GM18909 (cell line): Measurements from ENCODE around the gene GPR148.

Experiments used
- ATAC-seq: cut with Tn5 transposase; IDR thresholded peaks from one replicate; pipeline ENCODE4 v1.9.1; 2021; ENCODE audit warnings: mild to moderate bottlenecking; ENCODE audit not compliant: unreplicated experiment, poor library complexity

Gene GPR148

DNA sequence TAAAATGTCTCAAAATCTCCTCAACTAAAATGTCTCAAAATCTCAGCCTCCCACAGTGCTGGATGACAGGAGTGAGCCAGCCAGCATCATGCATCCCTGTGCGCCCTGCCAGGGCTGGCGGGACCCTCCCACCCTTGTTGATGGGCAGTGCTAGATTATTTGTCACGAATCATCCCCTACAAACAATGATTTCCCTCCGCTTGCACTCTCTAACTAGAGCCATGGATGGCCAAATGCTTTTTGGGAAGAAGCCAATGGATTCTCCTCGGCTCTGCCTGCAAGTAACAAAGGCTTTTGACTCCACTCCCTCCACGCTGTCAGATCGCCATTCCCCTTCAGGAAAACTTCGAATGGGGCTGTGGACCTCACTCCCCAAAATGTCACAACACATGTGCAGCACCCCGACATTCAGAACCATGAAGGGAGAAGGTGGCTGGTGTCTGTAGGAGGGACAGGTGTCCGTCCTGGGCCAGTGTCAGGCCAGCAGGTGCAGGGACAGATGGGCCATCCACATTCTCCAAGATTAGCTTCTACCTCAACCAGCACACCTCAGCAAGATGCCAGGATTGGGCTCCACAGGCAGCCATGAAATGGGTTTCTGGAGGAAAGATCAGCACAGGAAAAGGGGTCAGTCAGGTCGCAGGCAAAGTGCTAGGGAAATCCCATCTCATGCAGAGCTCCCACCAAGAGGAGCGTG lies 38.0 kb downstream of the GPR148 start:
- no peak for ATAC-seq

DNA sequence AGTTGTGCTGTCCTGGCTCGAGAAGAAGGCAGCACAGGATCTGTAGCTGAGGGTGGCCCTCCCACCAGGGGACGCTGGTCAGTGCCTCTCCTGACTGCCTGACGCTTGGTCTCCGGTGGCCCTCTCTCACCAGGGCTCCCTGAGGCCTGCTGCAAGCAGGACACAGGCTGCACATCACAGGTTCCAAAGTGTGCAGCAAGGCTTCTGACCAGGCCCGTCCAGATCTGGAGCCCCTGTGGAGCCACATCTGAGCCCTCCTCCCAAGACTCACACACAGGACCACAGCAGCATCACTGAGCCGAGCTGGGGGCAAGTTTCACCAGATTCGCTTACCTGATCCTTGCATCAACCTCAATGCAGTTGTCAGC lies 38.5 kb downstream of the GPR148 start:
- ATAC-seq, result no peak

- ATAC-seq, result no peak
Measured at GRCh38 chr2:130768191-130768855, 39.5 kb downstream of the GPR148 start.

GRCh38 chr2:130769343-130769907 lies 40.6 kb downstream of the GPR148 start:
- no peak for ATAC-seq

GRCh38 chr2:130776550-130776949 lies 47.7 kb downstream of the GPR148 start:
- no peak for ATAC-seq

GRCh38 chr2:130778781-130779180 lies 49.9 kb downstream of the GPR148 start:
- ATAC-seq, result no peak
